ENCODE results near the gene SLC35B2. TPM values are rescaled to one million over a fixed set of nuclear protein-coding genes. Genes with fewer than 3 reads are reported as not detected.

Gene SLC35B2
- total and polyA plus RNA-seq, 2 experiments from 2014 or later: 74.1 to 104 TPM

- peaks cover 58% of the 10 kb centered on the region for H3K79me2 ChIP-seq
- H3K27ac ChIP-seq: no peak overlapping the region
- no peak overlapping the region for H2AFZ ChIP-seq
- no peaks in the 10 kb centered on the region for H3K9me3 ChIP-seq (ENCODE audit: low read depth)
- no peaks in the 10 kb centered on the region for H3K27me3 ChIP-seq
- WGBS (ENCODE audit: low lambda C conversion rate, missing lambda C conversion rate): 87% methylated on average over 12 of the region's 12 CpGs
- no peak for DNase-seq (ENCODE audit: low spot score)
- no peaks in the 10 kb centered on the region for H3K36me3 ChIP-seq (replicated peaks; ENCODE audit: insufficient read depth, low read depth)
- no peaks in the 10 kb centered on the region for H3K9me2 ChIP-seq (replicated peaks; ENCODE audit: insufficient read depth)
- H3K4me2 ChIP-seq: no peak overlapping the region
- H3K4me1 ChIP-seq (ENCODE audit: insufficient read depth): peaks cover 9% of the 10 kb centered on the region
- TF ChIP-seq EZH2 (IDR thresholded peaks at IDR 0.05; ENCODE audit: borderline replicate concordance) (no peak), EZH2phosphoT487 (IDR thresholded peaks at IDR 0.05; ENCODE audit: low read depth, severe bottlenecking, unreplicated experiment) (no peak), CTCF (IDR thresholded peaks at IDR 0.05; ENCODE audit: poor library complexity) (no peak)
- H3K4me3 ChIP-seq: no peak overlapping the region
- H4K20me1 ChIP-seq (ENCODE audit: insufficient read depth, poor library complexity, severe bottlenecking): peaks cover 55% of the 10 kb centered on the region
Observed at GRCh38 chr6:44254191-44255104, 2.9 kb downstream of the SLC35B2 start.

GRCh38 chr6:44253307-44254101 is 3.8 kb downstream of the SLC35B2 start:
- 82% methylated on average over 10 of the region's 10 CpGs for WGBS (ENCODE audit: low lambda C conversion rate, missing lambda C conversion rate)
- peaks cover 19% of the 10 kb centered on the region for H3K4me1 ChIP-seq (ENCODE audit: insufficient read depth)
- no peaks in the 10 kb centered on the region for H3K9me3 ChIP-seq (ENCODE audit: low read depth)
- H3K79me2 ChIP-seq: peaks cover 68% of the 10 kb centered on the region
- no peak for TF ChIP-seq EZH2phosphoT487 (IDR thresholded peaks at IDR 0.05; ENCODE audit: low read depth, severe bottlenecking, unreplicated experiment)
- TF ChIP-seq CTCF (IDR thresholded peaks at IDR 0.05; ENCODE audit: poor library complexity): peak; percentile 44
- H3K4me3 ChIP-seq: no peak overlapping the region
- H3K9me2 ChIP-seq (replicated peaks; ENCODE audit: insufficient read depth): no peaks in the 10 kb centered on the region
- no peak overlapping the region for H3K4me2 ChIP-seq
- H2AFZ ChIP-seq: no peak overlapping the region
- no peak overlapping the region for H3K27ac ChIP-seq
- DNase-seq (ENCODE audit: low spot score): peak; percentile 65
- H3K36me3 ChIP-seq (replicated peaks; ENCODE audit: insufficient read depth, low read depth): no peaks in the 10 kb centered on the region
- H4K20me1 ChIP-seq (ENCODE audit: insufficient read depth, poor library complexity, severe bottlenecking): peaks cover 64% of the 10 kb centered on the region
- no peaks in the 10 kb centered on the region for H3K27me3 ChIP-seq

DNA sequence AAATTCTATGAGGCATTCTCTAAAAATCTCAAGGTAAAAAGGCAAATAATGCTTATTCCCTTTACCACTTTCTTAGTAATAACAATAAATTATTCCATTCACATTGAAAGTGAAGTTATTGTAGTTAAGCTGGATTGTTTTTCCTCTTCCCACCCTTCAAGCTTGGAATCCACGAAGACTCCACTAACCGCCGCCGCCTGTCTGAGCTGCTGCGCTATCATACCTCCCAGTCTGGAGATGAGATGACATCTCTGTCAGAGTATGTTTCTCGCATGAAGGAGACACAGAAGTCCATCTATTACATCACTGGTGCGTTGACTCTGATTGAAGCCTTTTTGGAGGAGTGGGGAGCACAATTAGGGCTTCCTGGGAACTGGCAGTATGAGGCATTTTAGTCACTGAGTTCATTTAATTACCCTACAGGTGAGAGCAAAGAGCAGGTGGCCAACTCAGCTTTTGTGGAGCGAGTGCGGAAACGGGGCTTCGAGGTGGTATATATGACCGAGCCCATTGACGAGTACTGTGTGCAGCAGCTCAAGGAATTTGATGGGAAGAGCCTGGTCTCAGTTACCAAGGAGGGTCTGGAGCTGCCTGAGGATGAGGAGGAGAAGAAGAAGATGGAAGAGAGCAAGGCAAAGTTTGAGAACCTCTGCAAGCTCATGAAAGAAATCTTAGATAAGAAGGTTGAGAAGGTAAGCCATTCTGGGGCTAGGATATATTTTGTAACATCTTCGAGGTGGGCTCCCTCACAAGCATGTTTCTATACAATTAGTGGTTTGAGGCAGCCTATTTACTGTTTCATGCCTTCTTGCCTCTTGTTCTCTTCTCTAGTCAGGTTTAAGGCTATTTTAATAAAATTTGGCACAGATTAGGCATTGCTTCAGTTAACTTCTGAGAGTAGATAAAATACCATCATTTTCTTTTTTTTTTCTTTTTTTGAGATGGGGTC is 5.5 kb downstream of the SLC35B2 start:
- no peak overlapping the region for H2AFZ ChIP-seq
- peaks cover 81% of the 10 kb centered on the region for H3K79me2 ChIP-seq
- no peaks in the 10 kb centered on the region for H3K9me2 ChIP-seq (replicated peaks; ENCODE audit: insufficient read depth)
- TF ChIP-seq EZH2phosphoT487 (IDR thresholded peaks at IDR 0.05; ENCODE audit: low read depth, severe bottlenecking, unreplicated experiment): no peak
- no peak for TF ChIP-seq EZH2 (IDR thresholded peaks at IDR 0.05; ENCODE audit: borderline replicate concordance)
- no peak for TF ChIP-seq CTCF (IDR thresholded peaks at IDR 0.05; ENCODE audit: poor library complexity)
- peaks cover 80% of the 10 kb centered on the region for H4K20me1 ChIP-seq (ENCODE audit: insufficient read depth, poor library complexity, severe bottlenecking)
- no peaks in the 10 kb centered on the region for H3K36me3 ChIP-seq (replicated peaks; ENCODE audit: insufficient read depth, low read depth)
- no peak overlapping the region for H3K27ac ChIP-seq
- peaks cover 21% of the 10 kb centered on the region for H3K4me1 ChIP-seq (ENCODE audit: insufficient read depth)
- WGBS (ENCODE audit: low lambda C conversion rate, missing lambda C conversion rate): 93% methylated on average over 14 of the region's 14 CpGs
- H3K9me3 ChIP-seq (ENCODE audit: low read depth): no peaks in the 10 kb centered on the region
- no peak overlapping the region for H3K4me2 ChIP-seq
- no peaks in the 10 kb centered on the region for H3K27me3 ChIP-seq
- no peak for DNase-seq (ENCODE audit: low spot score)
- no peak overlapping the region for H3K4me3 ChIP-seq
